ENCODE measurements around the gene VTN.

VTN gene

DNA sequence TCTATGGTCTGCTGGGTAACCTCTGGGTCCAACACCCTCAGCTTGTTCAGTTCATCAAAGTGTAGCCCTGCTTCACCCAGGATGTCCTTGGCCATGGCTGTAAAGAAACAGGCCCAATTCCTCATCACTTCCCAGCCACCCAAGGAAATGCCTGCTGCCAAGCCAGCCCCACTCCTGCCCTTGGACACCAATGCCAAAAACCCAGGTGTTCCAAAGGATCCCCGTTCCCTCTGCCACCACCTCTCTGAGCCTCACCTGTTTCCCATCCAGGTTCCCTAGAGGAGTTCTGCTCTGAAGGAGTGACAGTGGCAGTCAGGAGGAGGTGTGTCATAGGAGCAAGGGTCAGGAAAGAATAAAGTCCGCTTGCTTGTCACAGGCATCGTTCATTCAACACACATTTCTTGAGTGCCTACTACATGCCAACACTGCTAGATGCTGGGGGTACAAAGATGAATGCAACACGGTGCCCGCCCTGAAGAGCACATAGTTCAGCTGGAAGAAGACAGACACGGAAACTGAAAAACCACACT is 38.2 kb downstream of the VTN start:
- Histone ChIP-seq H3K4me3 (no peak overlapping the region), H3K27ac (no peak overlapping the region)
- TF ChIP-seq, protein P1, sequence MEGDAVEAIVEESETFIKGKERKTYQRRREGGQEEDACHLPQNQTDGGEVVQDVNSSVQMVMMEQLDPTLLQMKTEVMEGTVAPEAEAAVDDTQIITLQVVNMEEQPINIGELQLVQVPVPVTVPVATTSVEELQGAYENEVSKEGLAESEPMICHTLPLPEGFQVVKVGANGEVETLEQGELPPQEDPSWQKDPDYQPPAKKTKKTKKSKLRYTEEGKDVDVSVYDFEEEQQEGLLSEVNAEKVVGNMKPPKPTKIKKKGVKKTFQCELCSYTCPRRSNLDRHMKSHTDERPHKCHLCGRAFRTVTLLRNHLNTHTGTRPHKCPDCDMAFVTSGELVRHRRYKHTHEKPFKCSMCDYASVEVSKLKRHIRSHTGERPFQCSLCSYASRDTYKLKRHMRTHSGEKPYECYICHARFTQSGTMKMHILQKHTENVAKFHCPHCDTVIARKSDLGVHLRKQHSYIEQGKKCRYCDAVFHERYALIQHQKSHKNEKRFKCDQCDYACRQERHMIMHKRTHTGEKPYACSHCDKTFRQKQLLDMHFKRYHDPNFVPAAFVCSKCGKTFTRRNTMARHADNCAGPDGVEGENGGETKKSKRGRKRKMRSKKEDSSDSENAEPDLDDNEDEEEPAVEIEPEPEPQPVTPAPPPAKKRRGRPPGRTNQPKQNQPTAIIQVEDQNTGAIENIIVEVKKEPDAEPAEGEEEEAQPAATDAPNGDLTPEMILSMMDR (IDR thresholded peaks at IDR 0.05): no peak
- peak; percentile 49 for DNase-seq (ENCODE audit: low spot score)

- TF ChIP-seq, protein P1 (IDR thresholded peaks at IDR 0.05): no peak
- peak; percentile 62 for DNase-seq (ENCODE audit: low spot score)
- H3K27ac ChIP-seq: no peak overlapping the region
- no peak overlapping the region for H3K4me3 ChIP-seq
Measured at GRCh38 chr17:28330671-28331070, 39.4 kb downstream of the VTN start.

- no peak overlapping the region for H3K27ac ChIP-seq
- TF ChIP-seq, protein P1 (IDR thresholded peaks at IDR 0.05): no peak
- H3K4me3 ChIP-seq: no peak overlapping the region
- peak; percentile 19 for DNase-seq (ENCODE audit: low spot score)
Measured at GRCh38 chr17:28328325-28328724, 41.8 kb downstream of the VTN start.

- H3K27ac ChIP-seq: no peak overlapping the region
- no peak for DNase-seq (ENCODE audit: low spot score)
- TF ChIP-seq, protein P1 (IDR thresholded peaks at IDR 0.05): no peak
- H3K4me3 ChIP-seq: no peak overlapping the region
Measured at GRCh38 chr17:28327709-28328108, 42.4 kb downstream of the VTN start.

DNA sequence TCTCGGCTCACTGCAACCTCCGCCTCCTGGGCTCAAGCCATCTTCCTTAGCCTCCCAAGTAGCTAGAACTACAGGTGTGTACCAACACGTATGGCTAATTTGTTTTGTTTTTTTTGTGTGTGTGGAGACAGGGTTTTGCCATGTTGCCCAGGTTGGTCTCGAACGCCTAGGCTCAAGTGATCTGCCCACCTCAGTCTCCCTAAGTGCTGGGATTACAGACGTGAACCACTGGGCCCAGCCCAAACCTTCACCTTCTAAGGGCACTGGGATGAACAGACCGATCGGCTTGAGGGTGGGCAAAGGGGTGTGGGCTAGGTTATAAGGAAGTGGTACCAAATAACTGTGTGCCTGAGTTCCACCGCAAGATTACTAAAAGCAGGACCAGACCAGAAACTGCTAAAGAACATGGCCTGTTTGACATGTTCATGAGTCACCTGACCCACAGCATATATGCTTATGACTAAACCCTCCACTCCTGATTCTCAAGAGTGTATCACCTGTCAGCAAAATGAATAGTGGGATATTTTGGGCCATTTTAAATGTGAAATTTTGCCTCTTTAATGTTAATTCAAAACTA is 43.0 kb downstream of the VTN start:
- TF ChIP-seq, protein P1 (IDR thresholded peaks at IDR 0.05): no peak
- Histone ChIP-seq H3K4me3 (no peak overlapping the region), H3K27ac (no peak overlapping the region)
- peak; percentile 45 for DNase-seq (ENCODE audit: low spot score)

DNA sequence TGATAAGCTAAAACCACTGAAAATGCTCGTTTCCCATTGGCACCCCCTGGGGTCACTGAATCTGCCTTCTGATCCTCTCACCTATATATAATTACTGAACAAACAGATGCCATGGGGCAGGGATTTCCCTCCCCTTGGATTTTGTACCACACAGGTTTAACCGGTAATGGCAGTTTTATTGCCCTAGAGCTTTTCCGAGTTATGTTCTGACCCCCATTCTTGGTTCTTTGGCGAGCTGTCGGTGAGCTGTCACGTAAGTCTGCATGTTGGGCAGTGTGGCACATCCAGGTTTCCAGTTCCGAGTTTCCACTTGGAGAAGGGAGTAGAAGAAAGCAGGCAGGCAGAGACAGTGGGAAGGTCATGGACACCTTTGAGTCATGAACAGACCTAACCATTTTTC is 44.0 kb downstream of the VTN start:
- Histone ChIP-seq H3K27ac (no peak overlapping the region), H3K4me3 (no peak overlapping the region)
- TF ChIP-seq, protein P1 (IDR thresholded peaks at IDR 0.05): no peak
- DNase-seq (ENCODE audit: low spot score): peak; percentile 45

DNA sequence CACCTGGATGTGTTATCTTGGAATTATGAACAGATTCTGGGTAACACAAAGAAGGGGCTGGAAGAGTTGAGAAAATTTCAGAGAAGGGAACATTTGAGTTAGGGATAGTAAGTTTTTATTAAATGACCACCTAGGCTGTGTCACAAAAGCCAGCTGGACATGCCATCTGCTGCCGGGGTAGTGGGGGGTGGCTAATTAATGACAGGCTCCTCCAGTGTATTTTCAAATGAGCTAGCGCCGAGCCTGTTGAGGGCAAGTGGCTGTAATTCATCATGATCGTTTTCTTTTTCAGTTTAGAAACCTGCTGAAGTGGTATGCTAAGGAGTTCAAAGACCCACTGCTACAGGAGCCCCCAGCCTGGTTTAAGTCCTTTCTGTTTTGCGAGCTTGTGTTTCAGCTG is 44.9 kb downstream of the VTN start:
- TF ChIP-seq, protein P1 (IDR thresholded peaks at IDR 0.05): no peak
- Histone ChIP-seq H3K27ac (no peak overlapping the region), H3K4me3 (no peak overlapping the region)
- DNase-seq (ENCODE audit: low spot score): peak; percentile 17

Measured in coronary artery (tissue), 2 donors.